K562 (cell line): ENCODE results near the gene RPL3. TPM values are rescaled to one million over a fixed set of nuclear protein-coding genes. Genes with fewer than 3 reads are reported as not detected.

Source experiments
- ATAC-seq: fragments of 200-7000 bp; cut with Tn5 transposase; 3 replicates; pipeline ENCODE4 v1.9.1; 2020; ENCODE audit warnings: moderate library complexity
- BruUV-seq: library from RNA; stranded (reverse); fragments of 400-500 nt; replicated peaks from 2 replicates; lab custom pipeline; 2021; lab: Mats Ljungman, UMichigan
- CTCF ChIA-PET: fragments of 300-600 bp; formaldehyde crosslinking; extraction: SDS; loops from one replicate; lab custom pipeline; 2021; ENCODE audit warnings: low intra/inter-chr PET ratio; lab: Yijun Ruan, JAX
- POLR2A ChIA-PET: fragments of 300-600, 350-650 bp; sonication (Branson Sonifier 250); formaldehyde crosslinking; extraction: SDS; loops from one replicate; lab custom pipeline; 2021; ENCODE audit warnings: antibody characterized with exemption, inconsistent platforms; lab: Yijun Ruan, JAX
- DNase-seq, 4 experiments: peaks; one replicate each; pipeline versions ENCODE4 v3.0.0 to v3.0.0-alpha.2; 2011 to 2018; ENCODE audit warnings: low spot score in 3 of 4, mixed read lengths in 3 of 4; ENCODE audit errors: extremely low read depth in 1 of 4
- FAIRE-seq: peaks from 2 replicates; lab custom pipeline; 2011; peaks lifted over from hg19 to GRCh38; lab: Jason Lieb, UNC
- H2AFZ ChIP-seq: 2 replicates; pipeline ENCODE4 v1.6.0; 2011; ENCODE audit warnings: low read depth, low read length, control low read depth, inconsistent platforms
- H3K27ac ChIP-seq: fragments of 200-600 bp; 3 replicates; pipeline ENCODE4 v1.8.0; 2011; ENCODE audit warnings: low read depth, mild to moderate bottlenecking, control low read depth, inconsistent platforms, low read length, moderate library complexity, mixed read lengths; ENCODE audit errors: extremely low read depth
- H3K27me3 ChIP-seq, 2 experiments: fragments of 300-600 bp in 1 of 2; 2 replicates in 1 of 2; 3 replicates in 1 of 2; pipeline versions ENCODE4 v1.6.0 to v1.8.0; 2011; ENCODE audit warnings: inconsistent platforms in 2 of 2, low read length in 2 of 2, mild to moderate bottlenecking in 1 of 2, mixed read lengths in 1 of 2, moderate library complexity in 1 of 2; ENCODE audit not compliant: control insufficient read depth in 2 of 2, insufficient read depth in 2 of 2
- H3K36me3 ChIP-seq: fragments of 300-600 bp; 3 replicates; pipeline ENCODE4 v1.8.0; 2011; ENCODE audit warnings: mild to moderate bottlenecking, low read length, inconsistent platforms; ENCODE audit not compliant: control insufficient read depth, insufficient read depth
- H3K4me1 ChIP-seq, 2 experiments: fragments of 200-600 bp in 1 of 2; replicated peaks in 1 of 2; 2 replicates in 1 of 2; 3 replicates in 1 of 2; pipeline versions ENCODE4 v1.5.1 to v1.8.0; 2011; ENCODE audit warnings: inconsistent platforms in 2 of 2, low read length in 2 of 2, mild to moderate bottlenecking in 1 of 2, mixed read lengths in 1 of 2, moderate library complexity in 1 of 2; ENCODE audit not compliant: control insufficient read depth in 2 of 2, insufficient read depth in 2 of 2
- H3K4me2 ChIP-seq: 2 replicates; pipeline ENCODE4 v1.6.1; 2011; ENCODE audit warnings: low read length, control low read depth, inconsistent platforms, mixed read lengths; ENCODE audit not compliant: insufficient read depth
- H3K4me3 ChIP-seq: fragments of 200-600 bp; sonication (generic), shearing (Covaris generic); 2 replicates; pipeline ENCODE4 v1.5.1; 2016; ENCODE audit warnings: control low read depth, inconsistent platforms
- H3K79me2 ChIP-seq: fragments of 200-600 bp; 3 replicates; pipeline ENCODE4 v1.8.0; 2011; ENCODE audit warnings: low read length, inconsistent platforms; ENCODE audit not compliant: control insufficient read depth, insufficient read depth
- H3K9ac ChIP-seq, 2 experiments: 2 replicates each; pipeline versions ENCODE4 v1.6.0 to v1.6.1; 2011; ENCODE audit warnings: low read depth in 2 of 2, low read length in 2 of 2, control low read depth in 1 of 2, inconsistent platforms in 1 of 2, mild to moderate bottlenecking in 1 of 2, mixed read lengths in 1 of 2; ENCODE audit not compliant: insufficient read depth in 1 of 2
- H3K9me1 ChIP-seq: one replicate; pipeline ENCODE4 v1.6.0; 2011; ENCODE audit warnings: inconsistent platforms, mild to moderate bottlenecking, low read length, moderate library complexity; ENCODE audit not compliant: control insufficient read depth, insufficient read depth
- H3K9me3 ChIP-seq: replicated peaks from 2 replicates; pipeline ENCODE4 v1.5.1; 2011; ENCODE audit warnings: low read depth, low read length, inconsistent platforms; ENCODE audit not compliant: control insufficient read depth, insufficient read depth
- H4K20me1 ChIP-seq: replicated peaks from 2 replicates; pipeline ENCODE4 v1.6.1; 2011; ENCODE audit warnings: low read length, inconsistent platforms, mixed read lengths; ENCODE audit not compliant: control insufficient read depth, insufficient read depth
- CEBPG ChIP-seq, 3 experiments: fragments of 200-800 bp in 1 of 3; sonication (Bioruptor generic) in 1 of 3; sonication (generic) in 1 of 3; formaldehyde crosslinking in 1 of 3; IDR thresholded peaks in 2 of 3; conservative IDR thresholded peaks in 1 of 3; 2 replicates each; pipeline versions ENCODE4 v1.6.1 to v1.8.0; 2016 to 2022; ENCODE audit warnings: missing compliant biosample characterization in 2 of 3, missing genetic modification characterization in 2 of 3, mild to moderate bottlenecking in 1 of 3, missing genetic modification reagents in 1 of 3
- CXXC5 ChIP-seq: fragments of 250-450 bp; sonication (Bioruptor Pico); IDR thresholded peaks from 2 replicates; pipeline ENCODE4 v1.8.0; 2022; ENCODE audit warnings: inconsistent platforms, mild to moderate bottlenecking, moderate library complexity
- FOXA3 ChIP-seq, 2 experiments: fragments of 450-650 bp in 1 of 2; sonication (generic) in 1 of 2; formaldehyde crosslinking; IDR thresholded peaks in 1 of 2; conservative IDR thresholded peaks in 1 of 2; 2 replicates each; pipeline versions ENCODE4 v1.4.0 to v1.8.0; 2020 to 2022; ENCODE audit warnings: mild to moderate bottlenecking in 2 of 2, missing genetic modification reagents in 1 of 2
- FOXK2 ChIP-seq, 2 experiments: fragments of 450-650 bp; IDR thresholded peaks in 1 of 2; conservative IDR thresholded peaks in 1 of 2; 2 replicates each; pipeline ENCODE4 v1.6.1; 2016; ENCODE audit warnings: low read depth in 2 of 2, mild to moderate bottlenecking in 1 of 2
- MAZ ChIP-seq, 2 experiments: fragments of 450-650 bp in 1 of 2; sonication (generic) in 1 of 2; formaldehyde crosslinking; IDR thresholded peaks in 1 of 2; conservative IDR thresholded peaks in 1 of 2; 2 replicates each; pipeline versions ENCODE4 v1.4.0 to v1.5.0; 2020; ENCODE audit warnings: mild to moderate bottlenecking in 1 of 2, missing genetic modification reagents in 1 of 2
- MXI1 ChIP-seq: IDR thresholded peaks from 2 replicates; pipeline ENCODE4 v1.6.1; 2011; ENCODE audit warnings: low read depth, mild to moderate bottlenecking, improper control_type of control experiment, low read length
- NEUROD1 ChIP-seq: fragments of 150-350 bp; IDR thresholded peaks from 2 replicates; pipeline ENCODE4 v1.6.1; 2014; ENCODE audit warnings: borderline replicate concordance, low read length, low read depth; ENCODE audit not compliant: partially characterized antibody
- PCBP2 ChIP-seq: fragments of 200-400 bp; formaldehyde crosslinking; IDR thresholded peaks from 2 replicates; pipeline ENCODE4 v1.6.1; 2018; ENCODE audit warnings: low read length, low read depth, mild to moderate bottlenecking, moderate library complexity; ENCODE audit not compliant: poor library complexity, severe bottlenecking
- POU5F1 ChIP-seq: fragments of 150-350 bp; IDR thresholded peaks from 2 replicates; pipeline ENCODE4 v1.6.1; 2014; ENCODE audit warnings: borderline replicate concordance, low read length, low read depth, mild to moderate bottlenecking; ENCODE audit not compliant: partially characterized antibody
- RBFOX2 ChIP-seq: fragments of 200-400 bp; formaldehyde crosslinking; IDR thresholded peaks from 2 replicates; pipeline ENCODE4 v1.6.1; 2017; ENCODE audit warnings: low read depth, mild to moderate bottlenecking, low read length, moderate library complexity
- TEAD2 ChIP-seq: fragments of 450-650 bp; IDR thresholded peaks from 2 replicates; pipeline ENCODE4 v1.6.1; 2016; ENCODE audit warnings: missing genetic modification characterization, control low read depth, missing compliant biosample characterization
- ZNF668 ChIP-seq: fragments of 250-450 bp; sonication (Bioruptor Pico); IDR thresholded peaks from 2 replicates; pipeline ENCODE4 v1.8.0; 2022; ENCODE audit warnings: mild to moderate bottlenecking, inconsistent platforms
- WGBS: fragments of 100-300 bp; shearing (Covaris generic); methylation state at CpG from one replicate; pipeline ENCODE4 v1.1.6; 2016; ENCODE audit warnings: low coverage, mixed read lengths; ENCODE audit not compliant: insufficient coverage; ENCODE audit errors: missing lambda C conversion rate; 5-methylcytosine and 5-hydroxymethylcytosine counted together
- in situ Hi-C: fragments of 300-500 bp; cut with MboI; formaldehyde crosslinking; loops from 4 replicates; pipeline ENCODE4 v1.15.0; 2018; ENCODE audit warnings: inconsistent platforms, mixed read lengths
- intact Hi-C: fragments of 100-400 bp; cut with micrococcal nuclease; formaldehyde crosslinking; loops from 2 replicates; pipeline ENCODE4 v1.14.2; 2022
- polyA plus RNA-seq, 8 experiments: library from polyadenylated mRNA; depleted of rRNA in 4 of 8; stranded (reverse) in 5 of 8; unstranded in 3 of 8; fragments of >200 nt; fragmentation: Nextera tagmentation in 2 of 8; fragmentation: Illumina TruSeq in 1 of 8; extraction: Ambion mirVana in 2 of 8; extraction: Trizol in 1 of 8; gene quantifications; 2 replicates each; pipeline versions ENCODE4 v1.2.1 to v1.2.3, GENCODE V29; 2011 to 2014; ENCODE audit warnings: inconsistent platforms in 1 of 8, missing spikeins in 1 of 8
- total RNA-seq, 7 experiments: library from RNA; depleted of rRNA in 6 of 7; stranded (reverse); fragments of >200 nt in 6 of 7; fragmentation: Illumina TruSeq in 2 of 7; extraction: Trizol in 2 of 7; gene quantifications; 2 replicates each; pipeline versions ENCODE4 v1.2.1 to v1.2.3, GENCODE V29; 2011 to 2021; ENCODE audit warnings: low replicate concordance in 1 of 7
- TF ChIP-seq, protein P1 (sequence below), 2 experiments: fragments of 450-650 bp; conservative IDR thresholded peaks; 2 replicates each; pipeline ENCODE4 v1.6.1; 2017; ENCODE audit warnings: mild to moderate bottlenecking in 2 of 2, moderate library complexity in 2 of 2
- TF ChIP-seq, protein P2 (sequence below): fragments of 450-650 bp; IDR thresholded peaks from 2 replicates; pipeline ENCODE4 v1.6.1; 2017; ENCODE audit warnings: antibody characterized with exemption, mild to moderate bottlenecking

Gene RPL3
- total and polyA plus RNA-seq, 9 of the 15 experiments (the other 6 are each of a cell fraction or from before 2014, with no cell fraction given): 1,624 to 4,066 (median 2,565) TPM

DNA sequence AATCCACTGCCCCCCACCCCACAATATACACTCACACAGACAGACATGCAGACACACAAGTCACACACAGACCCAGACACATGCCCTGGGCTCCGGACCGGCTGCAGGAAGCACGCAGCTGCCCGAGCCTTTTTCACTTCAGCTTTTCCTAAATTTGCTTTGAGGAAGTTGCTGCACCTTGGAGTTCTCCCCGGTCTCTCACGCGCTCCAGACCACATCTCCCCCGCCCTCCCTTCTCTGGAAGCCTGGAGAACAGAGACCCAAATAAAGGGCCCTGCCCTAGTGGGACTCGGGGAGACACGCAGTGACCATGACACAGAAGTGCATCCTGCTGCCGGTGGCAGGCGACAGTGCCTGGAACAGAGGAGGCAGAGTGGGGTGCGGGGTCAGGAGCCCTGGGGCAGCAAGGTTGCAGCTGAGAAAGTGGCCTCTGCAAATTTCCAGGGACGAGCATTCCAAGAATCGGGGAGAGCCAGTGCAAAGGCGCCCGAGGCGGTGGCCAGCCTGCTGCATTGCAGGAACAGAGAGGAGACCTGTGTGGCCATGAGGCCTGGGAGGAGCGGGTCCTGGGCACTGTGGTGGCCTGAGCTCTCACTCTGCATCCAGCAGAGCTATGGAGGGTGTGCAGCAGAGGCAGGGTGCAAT lies 19.1 kb downstream of the RPL3 start:
- Histone ChIP-seq H3K27me3 (no peaks in the 10 kb centered on the region), H3K27ac (0 out of 3 replicates have a peak overlapping the region, but pooled peaks have one; percentile 4), H4K20me1 (no peaks in the 10 kb centered on the region), H3K79me2 (no peaks in the 10 kb centered on the region), H3K9me3 (no peaks in the 10 kb centered on the region), H3K36me3 (no peaks in the 10 kb centered on the region), H3K4me2 (peak overlapping the region; percentile 23; the same call in 1 of the 2 replicates), H3K9me1 (no peaks in the 10 kb centered on the region), H2AFZ (peak overlapping the region; percentile 90), H3K4me1 (peaks cover 8 to 32% of the 10 kb centered on the region in 2 experiments; a peak in 4 of 5 replicates), H3K4me3 (no peak overlapping the region), H3K9ac (peak overlapping the region; percentile 10 to 22)
- in situ Hi-C loops: no loop called here
- CTCF ChIA-PET: no interaction called here
- WGBS: 6% methylated on average over 15 of the region's 19 CpGs
- peak; percentile 73 for ATAC-seq
- FAIRE-seq: no peak
- DNase-seq: no peak
- POLR2A ChIA-PET: interaction anchor here (0.6 to 5.1 kb wide), 6 partner anchors 10 to 1769 kb away, joined by 3 to 59 read pairs (median 3); partner anchors contain the start of gene RPL3
- no TSS peak for BruUV-seq
- intact Hi-C loops: loop anchor here (10.0 kb wide), 1 partner anchor 56 kb away; the partner anchor contains the start of gene PDGFB
- TF ChIP-seq ZNF668 (CRISPR knock-in tag) (no peak), TEAD2 (no peak), PCBP2 (no peak), MXI1 (no peak), CEBPG (CRISPR knock-in tag; IDR thresholded peaks at IDR 0.05) (no peak), CEBPG (tag; conservative IDR thresholded peaks at IDR 0.05 in 1 of 2, IDR thresholded peaks at IDR 0.05 in 1 of 2) (no peak), CXXC5 (CRISPR knock-in tag) (0 out of 2 replicates have a peak, but pooled peaks have one; percentile 15), NEUROD1 (no peak), RBFOX2 (no peak), FOXK2 (conservative IDR thresholded peaks at IDR 0.05 in 1 of 2, IDR thresholded peaks at IDR 0.05 in 1 of 2; ENCODE audit: low read depth in 2 of 2) (no peak), MAZ (CRISPR knock-in tag; conservative IDR thresholded peaks at IDR 0.05 in 1 of 2, IDR thresholded peaks at IDR 0.05 in 1 of 2) (no peak), POU5F1 (no peak), FOXA3 (CRISPR knock-in tag; conservative IDR thresholded peaks at IDR 0.05 in 1 of 2, IDR thresholded peaks at IDR 0.05 in 1 of 2) (no peak)
- TF ChIP-seq, protein P1, sequence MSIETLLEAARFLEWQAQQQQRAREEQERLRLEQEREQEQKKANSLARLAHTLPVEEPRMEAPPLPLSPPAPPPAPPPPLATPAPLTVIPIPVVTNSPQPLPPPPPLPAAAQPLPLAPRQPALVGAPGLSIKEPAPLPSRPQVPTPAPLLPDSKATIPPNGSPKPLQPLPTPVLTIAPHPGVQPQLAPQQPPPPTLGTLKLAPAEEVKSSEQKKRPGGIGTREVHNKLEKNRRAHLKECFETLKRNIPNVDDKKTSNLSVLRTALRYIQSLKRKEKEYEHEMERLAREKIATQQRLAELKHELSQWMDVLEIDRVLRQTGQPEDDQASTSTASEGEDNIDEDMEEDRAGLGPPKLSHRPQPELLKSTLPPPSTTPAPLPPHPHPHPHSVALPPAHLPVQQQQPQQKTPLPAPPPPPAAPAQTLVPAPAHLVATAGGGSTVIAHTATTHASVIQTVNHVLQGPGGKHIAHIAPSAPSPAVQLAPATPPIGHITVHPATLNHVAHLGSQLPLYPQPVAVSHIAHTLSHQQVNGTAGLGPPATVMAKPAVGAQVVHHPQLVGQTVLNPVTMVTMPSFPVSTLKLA (conservative IDR thresholded peaks at IDR 0.05): 0 out of 4 replicates have a peak, but pooled peaks of 1 of the 2 experiments have one; percentile 21
- TF ChIP-seq, protein P2, sequence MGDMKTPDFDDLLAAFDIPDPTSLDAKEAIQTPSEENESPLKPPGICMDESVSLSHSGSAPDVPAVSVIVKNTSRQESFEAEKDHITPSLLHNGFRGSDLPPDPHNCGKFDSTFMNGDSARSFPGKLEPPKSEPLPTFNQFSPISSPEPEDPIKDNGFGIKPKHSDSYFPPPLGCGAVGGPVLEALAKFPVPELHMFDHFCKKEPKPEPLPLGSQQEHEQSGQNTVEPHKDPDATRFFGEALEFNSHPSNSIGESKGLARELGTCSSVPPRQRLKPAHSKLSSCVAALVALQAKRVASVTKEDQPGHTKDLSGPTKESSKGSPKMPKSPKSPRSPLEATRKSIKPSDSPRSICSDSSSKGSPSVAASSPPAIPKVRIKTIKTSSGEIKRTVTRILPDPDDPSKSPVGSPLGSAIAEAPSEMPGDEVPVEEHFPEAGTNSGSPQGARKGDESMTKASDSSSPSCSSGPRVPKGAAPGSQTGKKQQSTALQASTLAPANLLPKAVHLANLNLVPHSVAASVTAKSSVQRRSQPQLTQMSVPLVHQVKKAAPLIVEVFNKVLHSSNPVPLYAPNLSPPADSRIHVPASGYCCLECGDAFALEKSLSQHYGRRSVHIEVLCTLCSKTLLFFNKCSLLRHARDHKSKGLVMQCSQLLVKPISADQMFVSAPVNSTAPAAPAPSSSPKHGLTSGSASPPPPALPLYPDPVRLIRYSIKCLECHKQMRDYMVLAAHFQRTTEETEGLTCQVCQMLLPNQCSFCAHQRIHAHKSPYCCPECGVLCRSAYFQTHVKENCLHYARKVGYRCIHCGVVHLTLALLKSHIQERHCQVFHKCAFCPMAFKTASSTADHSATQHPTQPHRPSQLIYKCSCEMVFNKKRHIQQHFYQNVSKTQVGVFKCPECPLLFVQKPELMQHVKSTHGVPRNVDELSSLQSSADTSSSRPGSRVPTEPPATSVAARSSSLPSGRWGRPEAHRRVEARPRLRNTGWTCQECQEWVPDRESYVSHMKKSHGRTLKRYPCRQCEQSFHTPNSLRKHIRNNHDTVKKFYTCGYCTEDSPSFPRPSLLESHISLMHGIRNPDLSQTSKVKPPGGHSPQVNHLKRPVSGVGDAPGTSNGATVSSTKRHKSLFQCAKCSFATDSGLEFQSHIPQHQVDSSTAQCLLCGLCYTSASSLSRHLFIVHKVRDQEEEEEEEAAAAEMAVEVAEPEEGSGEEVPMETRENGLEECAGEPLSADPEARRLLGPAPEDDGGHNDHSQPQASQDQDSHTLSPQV: 0 out of 2 replicates have a peak, but pooled peaks have one; percentile 7
